Upper lobe of left lung (tissue), 6 donors: ENCODE results near the gene SNX10. TPM values are rescaled to one million over a fixed set of nuclear protein-coding genes. Genes with fewer than 3 reads are reported as not detected.

Source experiments
- ATAC-seq, 2 donors: fragments of 200-7000 bp; cut with Tn5 transposase; one replicate each; pipeline ENCODE4 v1.9.1; 2022; ENCODE audit warnings: mild to moderate bottlenecking in 2 of 2, moderate library complexity in 2 of 2; ENCODE audit not compliant: low FRiP score in 2 of 2
- DNase-seq, 2 donors: peaks; one replicate each; pipeline ENCODE4 v3.0.0-alpha.2; 2019 to 2020
- H3K27ac ChIP-seq, 4 donors: fragments of 200-600 bp; sonication (generic); one replicate each; pipeline ENCODE4 v1.5.1; 2016 to 2019
- H3K27me3 ChIP-seq, 4 donors: fragments of 200-600 bp; sonication (generic); one replicate each; pipeline ENCODE4 v1.5.1; 2017 to 2019
- H3K36me3 ChIP-seq, 4 donors: fragments of 200-600 bp; sonication (generic); one replicate each; pipeline ENCODE4 v1.5.1; 2016 to 2019
- H3K4me1 ChIP-seq, 4 donors: fragments of 200-600 bp; sonication (generic); one replicate each; pipeline ENCODE4 v1.5.1; 2018 to 2019
- H3K4me3 ChIP-seq, 4 donors: fragments of 200-600 bp; sonication (generic); one replicate each; pipeline ENCODE4 v1.5.1; 2017 to 2019; ENCODE audit warnings: mild to moderate bottlenecking in 2 of 4, moderate library complexity in 1 of 4
- H3K9me3 ChIP-seq, 4 donors: fragments of 200-600 bp; sonication (generic); one replicate each; pipeline ENCODE4 v1.5.1; 2018 to 2019
- CTCF ChIP-seq, 6 experiments: fragments of 450-650 bp in 4 of 6; fragments of 200-600 bp in 2 of 6; sonication (generic) in 2 of 6; IDR thresholded peaks; one replicate each; pipeline ENCODE4 v1.5.1; 2016 to 2019; ENCODE audit warnings: antibody characterized with exemption in 6 of 6
- EP300 ChIP-seq, 4 donors: sonication (generic); formaldehyde crosslinking; IDR thresholded peaks; one replicate each; pipeline ENCODE4 v1.5.1; 2017; ENCODE audit warnings: antibody characterized with exemption in 4 of 4, control low read depth in 2 of 4
- POLR2A ChIP-seq, 4 donors: fragments of 450-650 bp; IDR thresholded peaks; one replicate each; pipeline ENCODE4 v1.5.1; 2016 to 2017; ENCODE audit warnings: antibody characterized with exemption in 4 of 4, mild to moderate bottlenecking in 2 of 4
- POLR2AphosphoS5 ChIP-seq, 2 donors: sonication (generic); formaldehyde crosslinking; IDR thresholded peaks; one replicate each; pipeline ENCODE4 v1.5.1; 2017; ENCODE audit warnings: antibody characterized with exemption in 2 of 2
- WGBS, 2 donors: methylation state at CpG; one replicate each; pipeline ENCODE4 v1.1.5; 2017 to 2018; 5-methylcytosine and 5-hydroxymethylcytosine counted together
- total RNA-seq, 6 donors: library from RNA; depleted of rRNA in 4 of 6; stranded (reverse); fragments of >200 nt in 4 of 6; gene quantifications; one replicate each; pipeline versions ENCODE4 v1.1.0 to v1.2.1, GENCODE V29; 2016 to 2021
- donor health status: DM: no; HTN: no; CAD: no; lungs with moderate emphysema.
- donor health status: DM: no; HTN: yes; CAD: no; lungs with severe emphysema.

Gene SNX10
- total RNA-seq, 6 donors from 2014 or later, result 24.1 to 78.6 (median 36.4) TPM

GRCh38 chr7:26280097-26280496 is 11.6 kb upstream of the SNX10 start:
- no peak overlapping the region for H3K4me3 ChIP-seq
- no peaks in the 10 kb centered on the region for H3K9me3 ChIP-seq
- H3K27me3 ChIP-seq, result no peaks in the 10 kb centered on the region
- no peaks in the 10 kb centered on the region for H3K36me3 ChIP-seq
- DNase-seq (no peak), ATAC-seq (no peak)
- TF ChIP-seq POLR2A (IDR thresholded peaks at IDR 0.05) (no peak), POLR2AphosphoS5 (IDR thresholded peaks at IDR 0.05) (no peak), EP300 (IDR thresholded peaks at IDR 0.05) (no peak), CTCF (IDR thresholded peaks at IDR 0.05) (no peak)
- no peaks in the 10 kb centered on the region for H3K4me1 ChIP-seq
- H3K27ac ChIP-seq, result no peak overlapping the region

GRCh38 chr7:26280723-26281122 is 10.9 kb upstream of the SNX10 start:
- Histone ChIP-seq H3K4me3 (no peak overlapping the region), H3K9me3 (no peaks in the 10 kb centered on the region), H3K27ac (no peak overlapping the region), H3K36me3 (no peaks in the 10 kb centered on the region), H3K4me1 (no peaks in the 10 kb centered on the region), H3K27me3 (no peaks in the 10 kb centered on the region)
- 76 to 83% methylated on average over 4 of the region's 4 CpGs for WGBS, 2 donors
- TF ChIP-seq EP300 (IDR thresholded peaks at IDR 0.05) (no peak), POLR2AphosphoS5 (IDR thresholded peaks at IDR 0.05) (no peak), CTCF (IDR thresholded peaks at IDR 0.05) (no peak), POLR2A (IDR thresholded peaks at IDR 0.05) (no peak)
- DNase-seq (no peak), ATAC-seq (no peak)

- H3K36me3 ChIP-seq, result no peaks in the 10 kb centered on the region
- no peak overlapping the region for H3K4me3 ChIP-seq
- WGBS, 2 donors, result 95% methylated on average over 3 of the region's 3 CpGs
- no peaks in the 10 kb centered on the region for H3K27me3 ChIP-seq
- no peaks in the 10 kb centered on the region for H3K9me3 ChIP-seq
- no peak for DNase-seq
- no peaks in the 10 kb centered on the region for H3K4me1 ChIP-seq
- no peak overlapping the region for H3K27ac ChIP-seq
- no peak for ATAC-seq
- TF ChIP-seq CTCF (IDR thresholded peaks at IDR 0.05) (no peak), POLR2A (IDR thresholded peaks at IDR 0.05) (no peak), EP300 (IDR thresholded peaks at IDR 0.05) (no peak), POLR2AphosphoS5 (IDR thresholded peaks at IDR 0.05) (no peak)
These were observed 7.2 kb upstream of the SNX10 start for GRCh38 chr7:26284477-26284876.

- Histone ChIP-seq H3K27me3 (no peaks in the 10 kb centered on the region), H3K9me3 (no peaks in the 10 kb centered on the region), H3K36me3 (no peaks in the 10 kb centered on the region), H3K4me3 (no peak overlapping the region), H3K27ac (no peak overlapping the region), H3K4me1 (no peaks in the 10 kb centered on the region)
- no peak for TF ChIP-seq POLR2A (IDR thresholded peaks at IDR 0.05)
- ATAC-seq (no peak), DNase-seq (no peak)
- WGBS, 2 donors, result 76 to 87% methylated on average over 5 of the region's 5 CpGs
These were observed 6.5 kb upstream of the SNX10 start for GRCh38 chr7:26284995-26285632.

GRCh38 chr7:26286157-26286556 is 5.5 kb upstream of the SNX10 start:
- H3K4me3 ChIP-seq, result no peak overlapping the region
- TF ChIP-seq POLR2AphosphoS5 (IDR thresholded peaks at IDR 0.05), result no peak
- no peak for TF ChIP-seq POLR2A (IDR thresholded peaks at IDR 0.05)
- no peak for TF ChIP-seq EP300 (IDR thresholded peaks at IDR 0.05)
- TF ChIP-seq CTCF (IDR thresholded peaks at IDR 0.05), result no peak
- no peaks in the 10 kb centered on the region for H3K27me3 ChIP-seq
- no peaks in the 10 kb centered on the region for H3K4me1 ChIP-seq
- H3K36me3 ChIP-seq, result no peaks in the 10 kb centered on the region
- no peaks in the 10 kb centered on the region for H3K9me3 ChIP-seq
- ATAC-seq (no peak), DNase-seq (no peak)
- no peak overlapping the region for H3K27ac ChIP-seq
- 77 to 84% methylated on average over 2 of the region's 2 CpGs for WGBS, 2 donors
